GM18868 (cell line): ENCODE data around the gene ICA1.

Source experiments
- ATAC-seq: cut with Tn5 transposase; IDR thresholded peaks from one replicate; pipeline ENCODE4 v1.9.1; 2021; ENCODE audit warnings: mild to moderate bottlenecking, moderate library complexity; ENCODE audit not compliant: unreplicated experiment

Gene ICA1

GRCh38 chr7:8228766-8229674, 32.9 kb downstream of the ICA1 start:
- no peak for ATAC-seq

GRCh38 chr7:8228068-8228467, 33.9 kb downstream of the ICA1 start:
- no peak for ATAC-seq

GRCh38 chr7:8227261-8227660, 34.7 kb downstream of the ICA1 start:
- ATAC-seq = no peak

GRCh38 chr7:8226501-8226900, 35.5 kb downstream of the ICA1 start:
- no peak for ATAC-seq

GRCh38 chr7:8221567-8221966, 40.4 kb downstream of the ICA1 start:
- no peak for ATAC-seq

GRCh38 chr7:8221101-8221495, 40.9 kb downstream of the ICA1 start:
- no peak for ATAC-seq

- ATAC-seq = no peak
Measured at GRCh38 chr7:8220376-8221100, 41.4 kb downstream of the ICA1 start.

- peak; percentile 58 for ATAC-seq
Measured at GRCh38 chr7:8217200-8218068, 44.5 kb downstream of the ICA1 start.

GRCh38 chr7:8216334-8216690, 45.7 kb downstream of the ICA1 start:
- no peak for ATAC-seq

- ATAC-seq = no peak
Measured at GRCh38 chr7:8215648-8216333, 46.2 kb downstream of the ICA1 start.

- ATAC-seq = no peak
Measured at GRCh38 chr7:8214244-8214824, 47.6 kb downstream of the ICA1 start.

GRCh38 chr7:8213381-8213780, 48.6 kb downstream of the ICA1 start:
- ATAC-seq = no peak

- ATAC-seq = no peak
Measured at GRCh38 chr7:8212638-8213037, 49.3 kb downstream of the ICA1 start.

GRCh38 chr7:8211725-8212096, 50.3 kb downstream of the ICA1 start:
- ATAC-seq = no peak

- no peak for ATAC-seq
Measured at GRCh38 chr7:8210845-8211724, 50.9 kb downstream of the ICA1 start.

GRCh38 chr7:8209353-8209752, 52.6 kb downstream of the ICA1 start:
- ATAC-seq = no peak

GRCh38 chr7:8208816-8209215, 53.2 kb downstream of the ICA1 start:
- no peak for ATAC-seq

- ATAC-seq = no peak
Measured at GRCh38 chr7:8206956-8207355, 55.0 kb downstream of the ICA1 start.

GRCh38 chr7:8205537-8205936, 56.4 kb downstream of the ICA1 start:
- ATAC-seq = no peak

- no peak for ATAC-seq
Measured at GRCh38 chr7:8205031-8205387, 57.0 kb downstream of the ICA1 start.
